SH-SY5Y (cell line): ENCODE measurements around the gene NCKIPSD.

Source experiments
- GATA2 ChIP-seq: IDR thresholded peaks from 2 replicates; pipeline ENCODE4 v1.6.1; 2011; ENCODE audit warnings: mild to moderate bottlenecking, low read depth, low read length
- GATA3 ChIP-seq: IDR thresholded peaks from 2 replicates; pipeline ENCODE4 v1.6.1; 2011; ENCODE audit warnings: low read depth, mild to moderate bottlenecking, low read length, moderate library complexity

DNA sequence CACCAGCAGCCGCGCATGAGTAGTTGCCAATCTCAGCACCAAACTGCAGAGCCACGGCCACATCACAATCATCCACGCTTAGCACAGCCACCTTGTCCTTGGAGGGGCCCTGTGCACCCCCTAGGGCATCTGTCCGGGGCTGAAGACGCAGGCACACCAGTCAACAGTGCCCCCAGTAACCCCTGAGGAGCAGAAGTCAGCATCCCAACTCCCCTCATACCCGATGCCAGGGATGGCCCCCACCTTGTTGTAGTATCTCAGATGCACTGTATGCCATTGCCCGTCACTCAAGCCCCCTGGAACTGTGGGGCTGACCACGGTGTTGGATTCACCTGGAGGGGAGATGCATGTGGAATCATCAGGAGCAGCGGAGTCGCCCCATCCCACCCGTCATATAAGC lies 30.7 kb downstream of the NCKIPSD start:
- TF ChIP-seq GATA3 (no peak), GATA2 (no peak)
